Measurements from ENCODE around the gene KCNIP1.

KCNIP1 gene

DNA sequence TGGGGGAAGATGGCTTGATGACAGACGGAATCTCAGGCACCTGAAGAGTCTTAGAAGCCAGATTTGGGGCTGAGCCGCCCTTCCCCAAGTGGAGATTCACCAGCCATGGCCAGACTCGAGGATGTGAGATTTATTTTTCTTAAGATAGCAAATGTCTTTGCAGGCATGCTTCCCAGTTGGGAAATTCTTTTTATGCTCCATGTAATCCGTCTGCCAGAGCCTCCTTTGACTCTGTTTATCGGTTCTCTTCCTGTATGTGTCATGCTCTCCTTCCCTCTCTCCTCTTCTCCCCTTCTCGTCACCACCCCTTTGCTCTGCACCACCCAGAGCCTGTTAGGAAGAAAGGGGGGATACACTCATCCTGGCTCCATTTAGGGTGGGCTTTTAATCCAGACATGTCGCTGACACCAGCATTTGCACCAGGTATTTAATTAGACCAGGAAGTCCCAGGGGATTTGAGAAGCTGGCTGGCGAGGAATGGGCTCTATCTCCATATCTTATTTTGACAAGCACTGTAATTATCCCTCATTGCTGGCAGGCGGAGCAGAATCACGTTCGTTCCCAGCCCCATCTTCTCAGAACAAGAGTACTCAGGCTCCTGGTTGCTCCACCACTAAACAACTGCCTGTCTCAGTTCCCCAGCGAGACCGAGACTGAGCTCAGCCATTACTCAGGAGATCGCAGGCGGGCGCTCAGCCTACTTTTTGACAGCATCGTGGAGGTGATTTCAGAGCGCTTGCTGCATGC is 50.9 kb downstream of the KCNIP1 start (continued):
- TF ChIP-seq, protein P1, sequence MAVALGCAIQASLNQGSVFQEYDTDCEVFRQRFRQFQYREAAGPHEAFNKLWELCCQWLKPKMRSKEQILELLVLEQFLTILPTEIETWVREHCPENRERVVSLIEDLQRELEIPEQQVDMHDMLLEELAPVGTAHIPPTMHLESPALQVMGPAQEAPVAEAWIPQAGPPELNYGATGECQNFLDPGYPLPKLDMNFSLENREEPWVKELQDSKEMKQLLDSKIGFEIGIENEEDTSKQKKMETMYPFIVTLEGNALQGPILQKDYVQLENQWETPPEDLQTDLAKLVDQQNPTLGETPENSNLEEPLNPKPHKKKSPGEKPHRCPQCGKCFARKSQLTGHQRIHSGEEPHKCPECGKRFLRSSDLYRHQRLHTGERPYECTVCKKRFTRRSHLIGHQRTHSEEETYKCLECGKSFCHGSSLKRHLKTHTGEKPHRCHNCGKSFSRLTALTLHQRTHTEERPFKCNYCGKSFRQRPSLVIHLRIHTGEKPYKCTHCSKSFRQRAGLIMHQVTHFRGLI (tag by site-specific recombination; IDR thresholded peaks at IDR 0.05), result 0 out of 2 replicates have a peak, but pooled peaks have one; percentile 14
- no peak for TF ChIP-seq ZNF354C (tag by site-specific recombination; IDR thresholded peaks at IDR 0.05; ENCODE audit: borderline replicate concordance, low read depth)
- no peak for TF ChIP-seq ZNF792 (tag by site-specific recombination; IDR thresholded peaks at IDR 0.05)
- no peak for TF ChIP-seq ZSCAN4 (tag by site-specific recombination; IDR thresholded peaks at IDR 0.05)
- no peak for TF ChIP-seq ZNF670 (tag by site-specific recombination; IDR thresholded peaks at IDR 0.05; ENCODE audit: low read depth)
- TF ChIP-seq ZNF175 (tag by site-specific recombination; IDR thresholded peaks at IDR 0.05), result no peak
- no peak for TF ChIP-seq ZBTB8A (tag by site-specific recombination; IDR thresholded peaks at IDR 0.05)
- TF ChIP-seq PBX3 (CRISPR knock-in tag; IDR thresholded peaks at IDR 0.05), result no peak
- 0 out of 2 replicates have a peak, but pooled peaks have one; percentile 26 for TF ChIP-seq ZNF423 (tag by site-specific recombination; IDR thresholded peaks at IDR 0.05)
- peak; percentile 67; the same call in 1 of the 2 replicates for TF ChIP-seq MZF1 (tag by site-specific recombination; IDR thresholded peaks at IDR 0.05; ENCODE audit: borderline replicate concordance)

DNA sequence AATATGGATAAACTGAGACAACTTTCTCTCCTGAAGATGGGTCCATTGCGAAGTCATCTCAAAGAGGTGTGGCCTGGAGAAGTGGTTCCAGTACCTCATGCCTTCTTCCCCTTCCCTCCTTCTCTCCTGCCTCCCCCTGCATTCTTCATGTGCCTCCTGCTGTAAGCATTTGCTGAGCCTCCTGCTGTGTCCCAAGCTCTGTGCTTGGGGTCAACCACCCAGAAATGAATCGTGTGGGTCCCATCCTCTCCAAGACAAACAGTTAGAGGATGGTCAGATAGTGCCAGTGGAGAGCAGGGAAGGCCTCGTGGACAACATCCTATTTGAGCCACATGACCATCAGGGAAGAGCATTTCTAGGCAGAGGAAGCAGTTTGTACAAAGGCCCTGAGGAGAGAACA is 53.5 kb downstream of the KCNIP1 start:
- no peak overlapping the region for H3K4me3 ChIP-seq (ENCODE audit: low read depth, low read length)
- H3K4me1 ChIP-seq (ENCODE audit: control insufficient read depth, insufficient read depth, low read length), result no peaks in the 10 kb centered on the region
- POLR2A ChIA-PET, result no interaction called here
- TF ChIP-seq ZNF76 (tag by site-specific recombination; IDR thresholded peaks at IDR 0.05; ENCODE audit: borderline replicate concordance, low read depth) (no peak), ZNF341 (tag by site-specific recombination; IDR thresholded peaks at IDR 0.05; ENCODE audit: low read depth) (no peak), ZIC2 (tag by site-specific recombination; IDR thresholded peaks at IDR 0.05) (peak; percentile 54), GLIS1 (tag by site-specific recombination; IDR thresholded peaks at IDR 0.05) (peak; percentile 89)
- no peaks in the 10 kb centered on the region for H3K36me3 ChIP-seq (ENCODE audit: control insufficient read depth in 2 of 2, insufficient read depth in 1 of 2, low read length in 2 of 2)
- no peak overlapping the region for H3K27ac ChIP-seq (ENCODE audit: extremely low read depth, low read depth, low read length)
- no peaks in the 10 kb centered on the region for H3K9me3 ChIP-seq (ENCODE audit: control insufficient read depth, insufficient read depth, low read depth, low read length)
- CTCF ChIA-PET, result no interaction called here

- H3K36me3 ChIP-seq (ENCODE audit: control insufficient read depth in 2 of 2, insufficient read depth in 1 of 2, low read length in 2 of 2), result no peaks in the 10 kb centered on the region
- no peak overlapping the region for H3K4me3 ChIP-seq (ENCODE audit: low read depth, low read length)
- H3K27ac ChIP-seq (ENCODE audit: extremely low read depth, low read depth, low read length), result no peak overlapping the region
- ChIA-PET POLR2A (no interaction called here), CTCF (no interaction called here)
- H3K9me3 ChIP-seq (ENCODE audit: control insufficient read depth, insufficient read depth, low read depth, low read length), result no peaks in the 10 kb centered on the region
- TF ChIP-seq ZFP3 (tag by site-specific recombination; IDR thresholded peaks at IDR 0.05; ENCODE audit: low read depth) (peak; percentile 89), GLI2 (tag by site-specific recombination; IDR thresholded peaks at IDR 0.05; ENCODE audit: borderline replicate concordance, low read depth) (no peak)
- no peaks in the 10 kb centered on the region for H3K4me1 ChIP-seq (ENCODE audit: control insufficient read depth, insufficient read depth, low read length)
Measured at GRCh38 chr5:170559296-170559695, 55.5 kb downstream of the KCNIP1 start.

- Histone ChIP-seq H3K36me3 (ENCODE audit: control insufficient read depth in 2 of 2, insufficient read depth in 1 of 2, low read length in 2 of 2) (no peaks in the 10 kb centered on the region), H3K9me3 (ENCODE audit: control insufficient read depth, insufficient read depth, low read depth, low read length) (no peaks in the 10 kb centered on the region), H3K27ac (ENCODE audit: extremely low read depth, low read depth, low read length) (no peak overlapping the region), H3K4me3 (ENCODE audit: low read depth, low read length) (no peak overlapping the region), H3K4me1 (ENCODE audit: control insufficient read depth, insufficient read depth, low read length) (no peaks in the 10 kb centered on the region)
- CTCF ChIA-PET, result no interaction called here
- POLR2A ChIA-PET, result no interaction called here
- TF ChIP-seq ZBTB21 (tag by site-specific recombination; IDR thresholded peaks at IDR 0.05) (no peak), REPIN1 (tag by site-specific recombination; IDR thresholded peaks at IDR 0.05; ENCODE audit: low read depth) (no peak), ZNF596 (tag by site-specific recombination; IDR thresholded peaks at IDR 0.05) (no peak), ZNF404 (tag by site-specific recombination; IDR thresholded peaks at IDR 0.05) (no peak), ZNF239 (tag by site-specific recombination; IDR thresholded peaks at IDR 0.05) (no peak), ZNF37A (tag by site-specific recombination; IDR thresholded peaks at IDR 0.05) (no peak), ZNF623 (tag by site-specific recombination; IDR thresholded peaks at IDR 0.05) (no peak), CTCF (tag by site-specific recombination; IDR thresholded peaks at IDR 0.05) (no peak), KLF1 (tag by site-specific recombination; IDR thresholded peaks at IDR 0.05) (no peak)
Measured at GRCh38 chr5:170560938-170561337, 57.1 kb downstream of the KCNIP1 start.

Data from HEK293 (cell line).